ENCODE data around the gene MLH3.
"Not testable (repeated sequence)": the region's sequence is repeated elsewhere in the genome, so short reads cannot be mapped to it uniquely, and the experiment has no call there.

The MLH3 gene

GRCh38 chr14:75003250-75004027, 47.8 kb downstream of the MLH3 start:
- in situ Hi-C loops (cut with MboI; ENCODE audit: low sequenced_read_pairs, unreplicated experiment): no loop called here
- DNase-seq (ENCODE audit: low spot score): no peak
- no peak for TF ChIP-seq CTCF (IDR thresholded peaks at IDR 0.05; ENCODE audit: borderline replicate concordance, control extremely low read depth, extremely low read depth, insufficient read depth, missing control alignments)

- in situ Hi-C loops (cut with MboI; ENCODE audit: low sequenced_read_pairs, unreplicated experiment): no loop called here
- no peak for TF ChIP-seq CTCF (IDR thresholded peaks at IDR 0.05; ENCODE audit: borderline replicate concordance, control extremely low read depth, extremely low read depth, insufficient read depth, missing control alignments)
- peak; percentile 98 for DNase-seq (ENCODE audit: low spot score)
Observed at GRCh38 chr14:75002392-75003249, 48.6 kb downstream of the MLH3 start, which contains the start of gene EIF2B2. TSS of gene EIF2B2 (plus strand) at chr14:75002921. CDS start at chr14:75002991, 70 bp downstream.

- DNase-seq (ENCODE audit: low spot score): no peak
- no peak for TF ChIP-seq CTCF (IDR thresholded peaks at IDR 0.05; ENCODE audit: borderline replicate concordance, control extremely low read depth, extremely low read depth, insufficient read depth, missing control alignments)
- in situ Hi-C loops (cut with MboI; ENCODE audit: low sequenced_read_pairs, unreplicated experiment): no loop called here
Observed at GRCh38 chr14:75001899-75002298, 49.4 kb downstream of the MLH3 start.

- no peak for TF ChIP-seq CTCF (IDR thresholded peaks at IDR 0.05; ENCODE audit: borderline replicate concordance, control extremely low read depth, extremely low read depth, insufficient read depth, missing control alignments)
- in situ Hi-C loops (cut with MboI; ENCODE audit: low sequenced_read_pairs, unreplicated experiment): no loop called here
- no peak for DNase-seq (ENCODE audit: low spot score)
Observed at GRCh38 chr14:75001261-75001660, 50.0 kb downstream of the MLH3 start.

- in situ Hi-C loops (cut with MboI; ENCODE audit: low sequenced_read_pairs, unreplicated experiment); DNase-seq (ENCODE audit: low spot score): not testable (repeated sequence)
Observed at GRCh38 chr14:74995781-74996180, 55.5 kb downstream of the MLH3 start.

- DNase-seq (ENCODE audit: low spot score); in situ Hi-C loops (cut with MboI; ENCODE audit: low sequenced_read_pairs, unreplicated experiment): not testable (repeated sequence)
Observed at GRCh38 chr14:74994182-74994581, 57.1 kb downstream of the MLH3 start.

GRCh38 chr14:74988993-74989392, 62.3 kb downstream of the MLH3 start:
- no peak for TF ChIP-seq CTCF (IDR thresholded peaks at IDR 0.05; ENCODE audit: borderline replicate concordance, control extremely low read depth, extremely low read depth, insufficient read depth, missing control alignments)
- in situ Hi-C loops (cut with MboI; ENCODE audit: low sequenced_read_pairs, unreplicated experiment): no loop called here
- no peak for DNase-seq (ENCODE audit: low spot score)
